K562 (cell line): ENCODE results near the gene SMARCB1. TPM values are rescaled to one million over a fixed set of nuclear protein-coding genes. Genes with fewer than 3 reads are reported as not detected.
A peak's percentile ranks its signal among the peaks of the same experiment; 100 is the strongest.

Source experiments
- ATAC-seq: fragments of 200-7000 bp; cut with Tn5 transposase; 3 replicates; pipeline ENCODE4 v1.9.1; 2020; ENCODE audit warnings: moderate library complexity
- BruUV-seq: library from RNA; stranded (reverse); fragments of 400-500 nt; replicated peaks from 2 replicates; lab custom pipeline; 2021; lab: Mats Ljungman, UMichigan
- CTCF ChIA-PET: fragments of 300-600 bp; formaldehyde crosslinking; extraction: SDS; loops from one replicate; lab custom pipeline; 2021; ENCODE audit warnings: low intra/inter-chr PET ratio; lab: Yijun Ruan, JAX
- POLR2A ChIA-PET: fragments of 300-600, 350-650 bp; sonication (Branson Sonifier 250); formaldehyde crosslinking; extraction: SDS; loops from one replicate; lab custom pipeline; 2021; ENCODE audit warnings: antibody characterized with exemption, inconsistent platforms; lab: Yijun Ruan, JAX
- DNase-seq, 4 experiments: peaks; one replicate each; pipeline versions ENCODE4 v3.0.0 to v3.0.0-alpha.2; 2011 to 2018; ENCODE audit warnings: low spot score in 3 of 4, mixed read lengths in 3 of 4; ENCODE audit errors: extremely low read depth in 1 of 4
- FAIRE-seq: peaks from 2 replicates; lab custom pipeline; 2011; peaks lifted over from hg19 to GRCh38; lab: Jason Lieb, UNC
- H2AFZ ChIP-seq: 2 replicates; pipeline ENCODE4 v1.6.0; 2011; ENCODE audit warnings: low read depth, low read length, control low read depth, inconsistent platforms
- H3K27ac ChIP-seq: fragments of 200-600 bp; 3 replicates; pipeline ENCODE4 v1.8.0; 2011; ENCODE audit warnings: low read depth, mild to moderate bottlenecking, control low read depth, inconsistent platforms, low read length, moderate library complexity, mixed read lengths; ENCODE audit errors: extremely low read depth
- H3K27me3 ChIP-seq, 2 experiments: fragments of 300-600 bp in 1 of 2; 2 replicates in 1 of 2; 3 replicates in 1 of 2; pipeline versions ENCODE4 v1.6.0 to v1.8.0; 2011; ENCODE audit warnings: inconsistent platforms in 2 of 2, low read length in 2 of 2, mild to moderate bottlenecking in 1 of 2, mixed read lengths in 1 of 2, moderate library complexity in 1 of 2; ENCODE audit not compliant: control insufficient read depth in 2 of 2, insufficient read depth in 2 of 2
- H3K36me3 ChIP-seq: fragments of 300-600 bp; 3 replicates; pipeline ENCODE4 v1.8.0; 2011; ENCODE audit warnings: mild to moderate bottlenecking, low read length, inconsistent platforms; ENCODE audit not compliant: control insufficient read depth, insufficient read depth
- H3K4me1 ChIP-seq, 2 experiments: fragments of 200-600 bp in 1 of 2; replicated peaks in 1 of 2; 2 replicates in 1 of 2; 3 replicates in 1 of 2; pipeline versions ENCODE4 v1.5.1 to v1.8.0; 2011; ENCODE audit warnings: inconsistent platforms in 2 of 2, low read length in 2 of 2, mild to moderate bottlenecking in 1 of 2, mixed read lengths in 1 of 2, moderate library complexity in 1 of 2; ENCODE audit not compliant: control insufficient read depth in 2 of 2, insufficient read depth in 2 of 2
- H3K4me2 ChIP-seq: 2 replicates; pipeline ENCODE4 v1.6.1; 2011; ENCODE audit warnings: low read length, control low read depth, inconsistent platforms, mixed read lengths; ENCODE audit not compliant: insufficient read depth
- H3K4me3 ChIP-seq: fragments of 200-600 bp; sonication (generic), shearing (Covaris generic); 2 replicates; pipeline ENCODE4 v1.5.1; 2016; ENCODE audit warnings: control low read depth, inconsistent platforms
- H3K79me2 ChIP-seq: fragments of 200-600 bp; 3 replicates; pipeline ENCODE4 v1.8.0; 2011; ENCODE audit warnings: low read length, inconsistent platforms; ENCODE audit not compliant: control insufficient read depth, insufficient read depth
- H3K9ac ChIP-seq, 2 experiments: 2 replicates each; pipeline versions ENCODE4 v1.6.0 to v1.6.1; 2011; ENCODE audit warnings: low read depth in 2 of 2, low read length in 2 of 2, control low read depth in 1 of 2, inconsistent platforms in 1 of 2, mild to moderate bottlenecking in 1 of 2, mixed read lengths in 1 of 2; ENCODE audit not compliant: insufficient read depth in 1 of 2
- H3K9me1 ChIP-seq: one replicate; pipeline ENCODE4 v1.6.0; 2011; ENCODE audit warnings: inconsistent platforms, mild to moderate bottlenecking, low read length, moderate library complexity; ENCODE audit not compliant: control insufficient read depth, insufficient read depth
- H3K9me3 ChIP-seq: replicated peaks from 2 replicates; pipeline ENCODE4 v1.5.1; 2011; ENCODE audit warnings: low read depth, low read length, inconsistent platforms; ENCODE audit not compliant: control insufficient read depth, insufficient read depth
- H4K20me1 ChIP-seq: replicated peaks from 2 replicates; pipeline ENCODE4 v1.6.1; 2011; ENCODE audit warnings: low read length, inconsistent platforms, mixed read lengths; ENCODE audit not compliant: control insufficient read depth, insufficient read depth
- BHLHE40 ChIP-seq: IDR thresholded peaks from 2 replicates; pipeline ENCODE4 v1.6.1; 2011; ENCODE audit warnings: low read length, improper control_type of control experiment
- CREB1 ChIP-seq, 2 experiments: sonication (generic) in 1 of 2; formaldehyde crosslinking in 1 of 2; IDR thresholded peaks; 2 replicates each; pipeline versions ENCODE4 v1.6.1 to v1.8.0; 2012 to 2022; ENCODE audit warnings: inconsistent platforms in 1 of 2, mild to moderate bottlenecking in 1 of 2, missing genetic modification reagents in 1 of 2, moderate library complexity in 1 of 2
- EGR1 ChIP-seq: fragments of 450-650 bp; conservative IDR thresholded peaks from 2 replicates; pipeline ENCODE4 v1.6.1; 2017; ENCODE audit warnings: mild to moderate bottlenecking
- GABPB1 ChIP-seq: sonication (generic); formaldehyde crosslinking; IDR thresholded peaks from 2 replicates; pipeline ENCODE4 v1.8.0; 2022; ENCODE audit warnings: mild to moderate bottlenecking, missing genetic modification reagents
- RBM34 ChIP-seq: fragments of 200-400 bp; formaldehyde crosslinking; IDR thresholded peaks from 2 replicates; pipeline ENCODE4 v1.6.1; 2018; ENCODE audit warnings: low read length, borderline replicate concordance; ENCODE audit not compliant: insufficient read depth
- STAG1 ChIP-seq: sonication (generic); formaldehyde crosslinking; IDR thresholded peaks from 2 replicates; pipeline ENCODE4 v1.5.0; 2020; ENCODE audit warnings: missing genetic modification reagents, borderline replicate concordance
- TEAD2 ChIP-seq: fragments of 450-650 bp; IDR thresholded peaks from 2 replicates; pipeline ENCODE4 v1.6.1; 2016; ENCODE audit warnings: missing genetic modification characterization, control low read depth, missing compliant biosample characterization
- ZBED1 ChIP-seq: IDR thresholded peaks from 2 replicates; pipeline ENCODE4 v1.6.1; 2014
- ZC3H8 ChIP-seq: fragments of 450-650 bp; IDR thresholded peaks from 2 replicates; pipeline ENCODE4 v1.6.1; 2017
- ZNF384 ChIP-seq: IDR thresholded peaks from 2 replicates; pipeline ENCODE4 v1.6.1; 2012; ENCODE audit warnings: low read depth, low read length, improper control_type of control experiment
- ZNF551 ChIP-seq: fragments of 250-450 bp; sonication (Bioruptor Pico); IDR thresholded peaks from 2 replicates; pipeline ENCODE4 v1.5.0; 2021; ENCODE audit warnings: mild to moderate bottlenecking, moderate library complexity
- ZNF77 ChIP-seq: fragments of 250-450 bp; sonication (Bioruptor Pico); IDR thresholded peaks from 2 replicates; pipeline ENCODE4 v1.5.0; 2020
- WGBS: fragments of 100-300 bp; shearing (Covaris generic); methylation state at CpG from one replicate; pipeline ENCODE4 v1.1.6; 2016; ENCODE audit warnings: low coverage, mixed read lengths; ENCODE audit not compliant: insufficient coverage; ENCODE audit errors: missing lambda C conversion rate; 5-methylcytosine and 5-hydroxymethylcytosine counted together
- in situ Hi-C: fragments of 300-500 bp; cut with MboI; formaldehyde crosslinking; loops from 4 replicates; pipeline ENCODE4 v1.15.0; 2018; ENCODE audit warnings: inconsistent platforms, mixed read lengths
- intact Hi-C: fragments of 100-400 bp; cut with micrococcal nuclease; formaldehyde crosslinking; loops from 2 replicates; pipeline ENCODE4 v1.14.2; 2022
- polyA plus RNA-seq, 8 experiments: library from polyadenylated mRNA; depleted of rRNA in 4 of 8; stranded (reverse) in 5 of 8; unstranded in 3 of 8; fragments of >200 nt; fragmentation: Nextera tagmentation in 2 of 8; fragmentation: Illumina TruSeq in 1 of 8; extraction: Ambion mirVana in 2 of 8; extraction: Trizol in 1 of 8; gene quantifications; 2 replicates each; pipeline versions ENCODE4 v1.2.1 to v1.2.3, GENCODE V29; 2011 to 2014; ENCODE audit warnings: inconsistent platforms in 1 of 8, missing spikeins in 1 of 8
- total RNA-seq, 7 experiments: library from RNA; depleted of rRNA in 6 of 7; stranded (reverse); fragments of >200 nt in 6 of 7; fragmentation: Illumina TruSeq in 2 of 7; extraction: Trizol in 2 of 7; gene quantifications; 2 replicates each; pipeline versions ENCODE4 v1.2.1 to v1.2.3, GENCODE V29; 2011 to 2021; ENCODE audit warnings: low replicate concordance in 1 of 7
- TF ChIP-seq, protein P1 (sequence below): sonication (generic); formaldehyde crosslinking; IDR thresholded peaks from 2 replicates; pipeline ENCODE4 v1.8.0; 2022; ENCODE audit warnings: mild to moderate bottlenecking, missing genetic modification reagents
- TF ChIP-seq, protein P2 (sequence below): fragments of 250-450 bp; sonication (Bioruptor Pico); IDR thresholded peaks from 2 replicates; pipeline ENCODE4 v1.5.0; 2021
- TF ChIP-seq, protein P3 (sequence below): fragments of 450-650 bp; IDR thresholded peaks from 2 replicates; pipeline ENCODE4 v1.6.1; 2016; ENCODE audit warnings: missing biosample characterization, missing genetic modification characterization

SMARCB1 gene
- total and polyA plus RNA-seq, 9 of the 15 experiments (the other 6 are each of a cell fraction or from before 2014, with no cell fraction given): 1.2 to 113 (median 65.4) TPM

DNA sequence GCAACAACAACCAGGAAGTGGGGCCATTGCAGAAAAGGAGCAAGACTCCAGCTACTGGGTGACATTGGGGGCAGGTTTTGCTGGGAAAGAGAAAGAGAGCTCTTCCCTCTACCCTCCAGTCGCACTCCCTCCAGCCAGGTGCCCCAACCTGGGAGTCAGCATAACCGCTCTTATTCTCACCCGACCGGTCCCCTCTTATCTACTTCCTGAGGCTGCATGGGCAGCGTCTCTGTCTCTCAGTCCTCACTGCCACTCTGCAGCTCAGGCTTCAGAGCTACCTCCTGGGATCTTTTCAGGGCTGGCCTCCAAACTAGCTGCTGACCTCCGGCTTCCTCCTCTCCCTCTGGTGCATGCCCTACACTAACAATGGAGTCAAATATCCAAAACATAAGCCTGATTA, 41.0 kb upstream of the SMARCB1 start:
- peaks cover 14% of the 10 kb centered on the region; the same call in 2 of the 3 replicates for H3K79me2 ChIP-seq
- DNase-seq: no peak
- FAIRE-seq: no peak
- H3K4me2 ChIP-seq: no peak overlapping the region
- H3K9me3 ChIP-seq: no peaks in the 10 kb centered on the region
- ChIA-PET CTCF (no interaction called here), POLR2A (interaction anchor here (0.7 to 0.9 kb wide), 2 partner anchors 9 to 10 kb away, joined by 3 to 5 read pairs; no protein-coding TSS in a partner anchor)
- in situ Hi-C loops (no loop called here), intact Hi-C loops (no loop called here)
- peaks cover 3% of the 10 kb centered on the region for H3K9me1 ChIP-seq
- H3K4me3 ChIP-seq: no peak overlapping the region
- WGBS: 26% methylated on average over 4 of the region's 6 CpGs
- no peak overlapping the region for H2AFZ ChIP-seq
- H3K9ac ChIP-seq: peak overlapping the region in 1 of 2 experiments; percentile 64; a peak in 2 of 4 replicates
- H4K20me1 ChIP-seq: no peaks in the 10 kb centered on the region
- H3K27me3 ChIP-seq: no peaks in the 10 kb centered on the region
- peaks cover 7 to 11% of the 10 kb centered on the region in 2 experiments for H3K4me1 ChIP-seq
- peaks cover 26% of the 10 kb centered on the region; the same call in 2 of the 3 replicates for H3K36me3 ChIP-seq
- BruUV-seq: no TSS peak
- ATAC-seq: no peak
- no peak overlapping the region; the same call in 2 of the 3 replicates for H3K27ac ChIP-seq
- no peak for TF ChIP-seq ZNF77
- no peak for TF ChIP-seq ZNF384
- no peak for TF ChIP-seq CREB1 (IDR thresholded peaks at IDR 0.05)
- TF ChIP-seq CREB1 (CRISPR knock-in tag; IDR thresholded peaks at IDR 0.05): no peak
- TF ChIP-seq ZC3H8: no peak
- no peak for TF ChIP-seq TEAD2 (tag)
- TF ChIP-seq, protein P1, sequence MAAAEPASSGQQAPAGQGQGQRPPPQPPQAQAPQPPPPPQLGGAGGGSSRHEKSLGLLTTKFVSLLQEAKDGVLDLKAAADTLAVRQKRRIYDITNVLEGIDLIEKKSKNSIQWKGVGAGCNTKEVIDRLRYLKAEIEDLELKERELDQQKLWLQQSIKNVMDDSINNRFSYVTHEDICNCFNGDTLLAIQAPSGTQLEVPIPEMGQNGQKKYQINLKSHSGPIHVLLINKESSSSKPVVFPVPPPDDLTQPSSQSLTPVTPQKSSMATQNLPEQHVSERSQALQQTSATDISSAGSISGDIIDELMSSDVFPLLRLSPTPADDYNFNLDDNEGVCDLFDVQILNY (CRISPR knock-in tag): no peak
- TF ChIP-seq EGR1: no peak
- no peak for TF ChIP-seq BHLHE40
- no peak for TF ChIP-seq ZBED1
- TF ChIP-seq GABPB1: no peak
- TF ChIP-seq, protein P2, sequence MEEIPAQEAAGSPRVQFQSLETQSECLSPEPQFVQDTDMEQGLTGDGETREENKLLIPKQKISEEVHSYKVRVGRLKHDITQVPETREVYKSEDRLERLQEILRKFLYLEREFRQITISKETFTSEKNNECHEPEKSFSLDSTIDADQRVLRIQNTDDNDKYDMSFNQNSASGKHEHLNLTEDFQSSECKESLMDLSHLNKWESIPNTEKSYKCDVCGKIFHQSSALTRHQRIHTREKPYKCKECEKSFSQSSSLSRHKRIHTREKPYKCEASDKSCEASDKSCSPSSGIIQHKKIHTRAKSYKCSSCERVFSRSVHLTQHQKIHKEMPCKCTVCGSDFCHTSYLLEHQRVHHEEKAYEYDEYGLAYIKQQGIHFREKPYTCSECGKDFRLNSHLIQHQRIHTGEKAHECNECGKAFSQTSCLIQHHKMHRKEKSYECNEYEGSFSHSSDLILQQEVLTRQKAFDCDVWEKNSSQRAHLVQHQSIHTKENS (CRISPR knock-in tag): no peak
- TF ChIP-seq, protein P3, sequence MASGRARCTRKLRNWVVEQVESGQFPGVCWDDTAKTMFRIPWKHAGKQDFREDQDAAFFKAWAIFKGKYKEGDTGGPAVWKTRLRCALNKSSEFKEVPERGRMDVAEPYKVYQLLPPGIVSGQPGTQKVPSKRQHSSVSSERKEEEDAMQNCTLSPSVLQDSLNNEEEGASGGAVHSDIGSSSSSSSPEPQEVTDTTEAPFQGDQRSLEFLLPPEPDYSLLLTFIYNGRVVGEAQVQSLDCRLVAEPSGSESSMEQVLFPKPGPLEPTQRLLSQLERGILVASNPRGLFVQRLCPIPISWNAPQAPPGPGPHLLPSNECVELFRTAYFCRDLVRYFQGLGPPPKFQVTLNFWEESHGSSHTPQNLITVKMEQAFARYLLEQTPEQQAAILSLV (tag): no peak
- TF ChIP-seq ZNF551: no peak
- TF ChIP-seq STAG1: no peak
- no peak for TF ChIP-seq RBM34
